Activated CD8-positive, alpha-beta T cell treated with anti-CD3 and anti-CD28 coated beads for 36 hours (primary cell): ENCODE results near the gene WNT10A. TPM values are rescaled to one million over a fixed set of nuclear protein-coding genes. Genes with fewer than 3 reads are reported as not detected.

ENCODE experiments used
- ATAC-seq: fragments of 200-7000 bp; cut with Tn5 transposase; one replicate; pipeline ENCODE4 v1.10.0; 2021; ENCODE audit warnings: mild to moderate bottlenecking, moderate library complexity
- CTCF ChIA-PET: fragments of 350-600 bp; sonication (Branson Sonifier 250); formaldehyde crosslinking; loops from one replicate; lab custom pipeline; 2021; ENCODE audit warnings: antibody characterized with exemption; lab: Charles Lee
- POLR2A ChIA-PET: fragments of 350-600 bp; sonication (Branson Sonifier 250); formaldehyde crosslinking; loops from one replicate; lab custom pipeline; 2021; ENCODE audit warnings: antibody characterized with exemption; lab: Charles Lee
- DNase-seq: peaks from one replicate; pipeline ENCODE4 v3.0.0-alpha.2; 2020
- H3K27ac Mint-ChIP-seq: one replicate; pipeline ENCODE4 v1.8.0; 2021; ENCODE audit warnings: mild to moderate bottlenecking, mixed read lengths
- H3K27me3 Mint-ChIP-seq: one replicate; pipeline ENCODE4 v1.8.0; 2021; ENCODE audit warnings: mixed read lengths
- H3K36me3 Mint-ChIP-seq: one replicate; pipeline ENCODE4 v1.8.0; 2021; ENCODE audit warnings: low read depth, mixed read lengths
- H3K4me1 Mint-ChIP-seq: one replicate; pipeline ENCODE4 v1.8.0; 2021; ENCODE audit warnings: low read depth, mixed read lengths
- H3K4me3 Mint-ChIP-seq: one replicate; pipeline ENCODE4 v1.8.0; 2021; ENCODE audit warnings: mild to moderate bottlenecking, moderate library complexity, mixed read lengths
- H3K9me3 Mint-ChIP-seq: one replicate; pipeline ENCODE4 v1.8.0; 2021; ENCODE audit warnings: mixed read lengths
- intact Hi-C: fragments of 100-400 bp; cut with micrococcal nuclease; formaldehyde crosslinking; loops from one replicate; pipeline ENCODE4 v1.10.0; 2022
- total RNA-seq, 2 experiments: library from RNA; stranded (reverse); gene quantifications; one replicate each; pipeline ENCODE4 v1.2.3, GENCODE V29; 2021
- TF ChIP-seq, protein P1 (sequence below): fragments of 200-600 bp; IDR thresholded peaks from one replicate; pipeline ENCODE4 v1.8.0; 2022; ENCODE audit warnings: antibody characterized with exemption, mild to moderate bottlenecking

The WNT10A gene
- total RNA-seq, 2 experiments from 2014 or later, result 27.9 to 29.2 TPM

DNA sequence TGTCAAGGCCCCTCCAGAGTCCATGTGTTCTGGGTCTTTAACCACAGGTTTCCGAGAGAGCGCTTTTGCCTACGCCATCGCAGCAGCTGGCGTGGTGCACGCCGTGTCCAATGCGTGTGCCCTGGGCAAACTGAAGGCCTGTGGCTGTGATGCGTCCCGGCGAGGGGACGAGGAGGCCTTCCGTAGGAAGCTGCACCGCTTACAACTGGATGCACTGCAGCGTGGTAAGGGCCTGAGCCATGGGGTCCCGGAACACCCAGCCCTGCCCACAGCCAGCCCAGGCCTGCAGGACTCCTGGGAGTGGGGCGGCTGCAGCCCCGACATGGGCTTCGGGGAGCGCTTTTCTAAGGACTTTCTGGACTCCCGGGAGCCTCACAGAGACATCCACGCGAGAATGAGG is 9.3 kb downstream of the WNT10A start:
- DNase-seq, result no peak
- H3K27me3 Mint-ChIP-seq, result peaks cover under 1% of the 10 kb centered on the region

DNA sequence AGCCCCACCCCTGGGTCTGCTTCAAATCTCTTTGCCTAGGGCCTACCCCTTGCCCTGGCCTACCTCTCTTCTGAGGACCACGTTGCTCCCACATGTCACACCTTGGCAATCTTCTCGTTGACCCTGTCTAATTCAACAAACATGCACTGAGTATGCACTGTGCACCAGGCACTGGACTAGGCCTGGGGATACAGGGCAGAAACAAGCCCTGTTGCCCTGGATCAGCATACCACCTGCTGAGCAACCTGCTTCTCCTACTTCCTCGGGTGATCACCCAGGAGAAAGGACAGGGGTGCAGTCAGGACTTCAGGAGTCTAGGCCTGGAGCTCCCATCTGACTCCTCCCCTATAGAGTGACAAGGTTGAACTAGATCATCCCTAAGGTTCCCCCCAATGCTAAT is 9.7 kb downstream of the WNT10A start:
- Mint-ChIP-seq H3K36me3 (peaks cover 12% of the 10 kb centered on the region), H3K27me3 (no peaks in the 10 kb centered on the region), H3K4me1 (peaks cover 44% of the 10 kb centered on the region), H3K27ac (no peak overlapping the region), H3K4me3 (no peak overlapping the region), H3K9me3 (no peaks in the 10 kb centered on the region)
- DNase-seq (no peak), ATAC-seq (no peak)
- POLR2A ChIA-PET, result interaction anchor here (0.6 to 9.6 kb wide), 2 partner anchors 12 to 20 kb away, joined by 3 to 284 read pairs; partner anchors contain the start of gene WNT10A
- CTCF ChIA-PET, result interaction anchor here (16.7 to 23.0 kb wide), 2 partner anchors 1 to 11 kb away, joined by 1101 read pairs; partner anchors contain the start of gene WNT10A
- intact Hi-C loops, result no loop called here
- TF ChIP-seq, protein P1, sequence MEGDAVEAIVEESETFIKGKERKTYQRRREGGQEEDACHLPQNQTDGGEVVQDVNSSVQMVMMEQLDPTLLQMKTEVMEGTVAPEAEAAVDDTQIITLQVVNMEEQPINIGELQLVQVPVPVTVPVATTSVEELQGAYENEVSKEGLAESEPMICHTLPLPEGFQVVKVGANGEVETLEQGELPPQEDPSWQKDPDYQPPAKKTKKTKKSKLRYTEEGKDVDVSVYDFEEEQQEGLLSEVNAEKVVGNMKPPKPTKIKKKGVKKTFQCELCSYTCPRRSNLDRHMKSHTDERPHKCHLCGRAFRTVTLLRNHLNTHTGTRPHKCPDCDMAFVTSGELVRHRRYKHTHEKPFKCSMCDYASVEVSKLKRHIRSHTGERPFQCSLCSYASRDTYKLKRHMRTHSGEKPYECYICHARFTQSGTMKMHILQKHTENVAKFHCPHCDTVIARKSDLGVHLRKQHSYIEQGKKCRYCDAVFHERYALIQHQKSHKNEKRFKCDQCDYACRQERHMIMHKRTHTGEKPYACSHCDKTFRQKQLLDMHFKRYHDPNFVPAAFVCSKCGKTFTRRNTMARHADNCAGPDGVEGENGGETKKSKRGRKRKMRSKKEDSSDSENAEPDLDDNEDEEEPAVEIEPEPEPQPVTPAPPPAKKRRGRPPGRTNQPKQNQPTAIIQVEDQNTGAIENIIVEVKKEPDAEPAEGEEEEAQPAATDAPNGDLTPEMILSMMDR, result no peak

More for the DNA sequence above, 9.3 kb downstream of the WNT10A start:
- Mint-ChIP-seq H3K4me3 (no peak overlapping the region), H3K27ac (no peak overlapping the region), H3K36me3 (peaks cover 12% of the 10 kb centered on the region), H3K9me3 (no peaks in the 10 kb centered on the region), H3K4me1 (peaks cover 43% of the 10 kb centered on the region)
- TF ChIP-seq, protein P1, result no peak
- intact Hi-C loops, result no loop called here
- CTCF ChIA-PET, result interaction anchor here (16.7 to 23.0 kb wide), 2 partner anchors 2 to 11 kb away, joined by 1101 read pairs; partner anchors contain the start of gene WNT10A
- no peak for ATAC-seq
- POLR2A ChIA-PET, result interaction anchor here (5.1 kb wide), 1 partner anchor 12 kb away, joined by 24 read pairs; the partner anchor contains the start of gene WNT10A

DNA sequence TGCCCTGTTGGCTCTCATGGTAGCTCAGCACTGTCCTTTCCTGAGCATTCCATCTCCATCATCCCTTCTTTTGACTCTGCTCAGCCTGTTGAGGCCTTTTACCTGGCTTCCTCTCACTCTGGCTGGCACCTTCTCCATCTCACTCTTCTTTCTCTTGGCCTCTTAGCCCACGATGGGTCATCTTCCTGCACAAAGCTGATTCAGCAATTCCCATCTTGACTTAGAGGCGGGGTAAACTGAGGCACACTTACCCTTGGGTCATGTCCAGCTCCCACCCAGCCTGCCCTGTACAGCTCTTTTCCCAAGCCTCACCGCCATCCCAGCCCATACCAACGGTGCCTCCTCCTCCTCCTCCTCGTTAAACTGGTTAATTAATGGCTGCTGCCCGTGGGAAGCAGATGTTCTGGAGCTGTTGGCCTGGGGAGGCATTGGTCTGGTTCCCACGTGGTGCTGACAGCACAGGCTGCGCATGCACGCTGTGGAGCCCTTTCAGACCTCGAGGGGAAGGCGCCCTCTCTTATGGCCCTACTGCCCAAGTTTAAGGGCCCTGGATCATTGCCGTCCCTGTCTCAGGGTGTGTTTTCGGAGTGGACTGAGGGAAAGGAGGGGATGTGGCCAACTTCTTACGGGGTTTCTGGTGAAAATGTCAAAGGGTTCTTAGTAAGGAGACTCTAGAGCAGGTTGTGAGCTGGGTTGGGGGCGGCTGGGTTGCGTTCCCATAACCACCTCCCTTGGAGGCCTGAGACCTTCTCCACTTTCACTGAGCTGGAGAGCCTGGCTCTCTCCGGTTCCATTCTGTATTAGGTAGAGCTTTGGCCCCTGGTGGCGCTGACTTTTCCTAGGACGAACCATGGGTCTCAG is 10.9 kb downstream of the WNT10A start:
- H3K4me1 Mint-ChIP-seq, result peaks cover 50% of the 10 kb centered on the region
- H3K27me3 Mint-ChIP-seq, result no peaks in the 10 kb centered on the region
- DNase-seq, result no peak
- no peaks in the 10 kb centered on the region for H3K9me3 Mint-ChIP-seq
- TF ChIP-seq, protein P1, result no peak
- ChIA-PET CTCF (interaction anchor here (0.9 to 16.7 kb wide), 4 partner anchors 13 to 89 kb away, joined by 3 to 1101 read pairs (median 5); partner anchors contain the start of gene WNT10A), POLR2A (interaction anchor here (1.3 to 9.6 kb wide), 2 partner anchors 13 to 23 kb away, joined by 3 to 284 read pairs; partner anchors contain the start of gene WNT10A)
- H3K36me3 Mint-ChIP-seq, result peaks cover 12% of the 10 kb centered on the region
- intact Hi-C loops, result no loop called here
- ATAC-seq, result no peak
- peak overlapping the region; percentile 89 for H3K27ac Mint-ChIP-seq
- H3K4me3 Mint-ChIP-seq, result peak overlapping the region; percentile 79

DNA sequence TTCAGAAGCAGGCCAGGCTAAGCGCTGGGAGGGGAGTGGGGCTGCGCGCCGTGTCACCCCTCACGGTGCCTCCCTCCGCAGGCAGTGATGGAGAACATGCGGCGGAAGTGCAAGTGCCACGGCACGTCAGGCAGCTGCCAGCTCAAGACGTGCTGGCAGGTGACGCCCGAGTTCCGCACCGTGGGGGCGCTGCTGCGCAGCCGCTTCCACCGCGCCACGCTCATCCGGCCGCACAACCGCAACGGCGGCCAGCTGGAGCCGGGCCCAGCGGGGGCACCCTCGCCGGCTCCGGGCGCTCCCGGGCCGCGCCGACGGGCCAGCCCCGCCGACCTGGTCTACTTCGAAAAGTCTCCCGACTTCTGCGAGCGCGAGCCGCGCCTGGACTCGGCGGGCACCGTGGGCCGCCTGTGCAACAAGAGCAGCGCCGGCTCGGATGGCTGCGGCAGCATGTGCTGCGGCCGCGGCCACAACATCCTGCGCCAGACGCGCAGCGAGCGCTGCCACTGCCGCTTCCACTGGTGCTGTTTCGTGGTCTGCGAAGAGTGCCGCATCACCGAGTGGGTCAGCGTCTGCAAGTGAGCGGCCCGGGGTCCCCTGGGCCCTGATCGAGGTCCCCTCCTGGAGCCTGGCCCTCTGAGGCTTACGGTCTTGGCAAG is 12.2 kb downstream of the WNT10A start:
- Mint-ChIP-seq H3K4me3 (peak overlapping the region; percentile 79), H3K27ac (peak overlapping the region; percentile 89), H3K27me3 (no peaks in the 10 kb centered on the region), H3K4me1 (peaks cover 51% of the 10 kb centered on the region), H3K9me3 (no peaks in the 10 kb centered on the region), H3K36me3 (peaks cover 12% of the 10 kb centered on the region)
- intact Hi-C loops, result no loop called here
- ATAC-seq (peak; percentile 58), DNase-seq (peak; percentile 88)
- TF ChIP-seq, protein P1, result peak; percentile 52
- POLR2A ChIA-PET, result interaction anchor here (9.6 kb wide), 1 partner anchor 15 kb away, joined by 284 read pairs; the partner anchor contains the start of gene WNT10A
- CTCF ChIA-PET, result interaction anchor here (1.0 to 16.7 kb wide), 6 partner anchors 12 to 89 kb away, joined by 3 to 1101 read pairs (median 4); partner anchors contain the start of gene WNT10A
